ENCODE data around the gene PRKAG3.
A peak's percentile ranks its signal among the peaks of the same experiment; 100 is the strongest.

DNA sequence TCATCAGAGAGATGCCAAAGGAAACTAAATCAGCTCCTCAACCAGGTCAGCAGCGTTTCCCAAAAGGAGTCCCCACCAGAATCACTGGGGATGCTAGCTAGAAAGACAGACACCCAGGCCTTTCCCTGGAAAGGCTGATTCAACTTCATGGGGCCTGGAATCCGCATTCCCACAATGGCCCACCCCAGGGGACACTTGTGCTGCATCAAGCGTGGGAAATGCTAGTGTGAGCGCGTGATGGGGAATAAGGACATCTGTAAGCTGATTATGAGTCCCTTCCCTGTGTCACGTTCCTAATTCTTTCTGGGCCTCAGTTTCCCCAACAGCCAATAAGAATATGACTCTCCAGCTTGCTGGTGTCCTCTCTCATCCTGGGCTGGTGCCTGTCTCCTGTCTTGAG lies 46.9 kb upstream of the PRKAG3 start:
- TF ChIP-seq, protein P1, sequence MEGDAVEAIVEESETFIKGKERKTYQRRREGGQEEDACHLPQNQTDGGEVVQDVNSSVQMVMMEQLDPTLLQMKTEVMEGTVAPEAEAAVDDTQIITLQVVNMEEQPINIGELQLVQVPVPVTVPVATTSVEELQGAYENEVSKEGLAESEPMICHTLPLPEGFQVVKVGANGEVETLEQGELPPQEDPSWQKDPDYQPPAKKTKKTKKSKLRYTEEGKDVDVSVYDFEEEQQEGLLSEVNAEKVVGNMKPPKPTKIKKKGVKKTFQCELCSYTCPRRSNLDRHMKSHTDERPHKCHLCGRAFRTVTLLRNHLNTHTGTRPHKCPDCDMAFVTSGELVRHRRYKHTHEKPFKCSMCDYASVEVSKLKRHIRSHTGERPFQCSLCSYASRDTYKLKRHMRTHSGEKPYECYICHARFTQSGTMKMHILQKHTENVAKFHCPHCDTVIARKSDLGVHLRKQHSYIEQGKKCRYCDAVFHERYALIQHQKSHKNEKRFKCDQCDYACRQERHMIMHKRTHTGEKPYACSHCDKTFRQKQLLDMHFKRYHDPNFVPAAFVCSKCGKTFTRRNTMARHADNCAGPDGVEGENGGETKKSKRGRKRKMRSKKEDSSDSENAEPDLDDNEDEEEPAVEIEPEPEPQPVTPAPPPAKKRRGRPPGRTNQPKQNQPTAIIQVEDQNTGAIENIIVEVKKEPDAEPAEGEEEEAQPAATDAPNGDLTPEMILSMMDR (conservative IDR thresholded peaks at IDR 0.05; ENCODE audit: low read depth in 2 of 2), result no peak
- TF ChIP-seq ETS1 (IDR thresholded peaks at IDR 0.05) (no peak), EZH2 (IDR thresholded peaks at IDR 0.05; ENCODE audit: low read depth, unreplicated experiment) (peak; percentile 69), EZH2phosphoT487 (IDR thresholded peaks at IDR 0.05; ENCODE audit: unreplicated experiment) (no peak)
